Stimulated activated naive CD4-positive, alpha-beta T cell treated with Interleukin-2 at 50 U/mL for 16 hours (primary cell): Measurements from ENCODE around the gene RYR1.
"Not testable (repeated sequence)": the region's sequence is repeated elsewhere in the genome, so short reads cannot be mapped to it uniquely, and the experiment has no call there.

Source experiments
- DNase-seq: peaks from one replicate; lab custom pipeline; 2025; lab: John Stamatoyannopoulos, UW

RYR1 gene

GRCh38 chr19:38457690-38458405, 24.4 kb downstream of the RYR1 start:
- no peak for DNase-seq

GRCh38 chr19:38458991-38459390, 25.5 kb downstream of the RYR1 start:
- no peak for DNase-seq

- DNase-seq = no peak
These were observed 29.9 kb downstream of the RYR1 start for GRCh38 chr19:38463365-38463764.

- DNase-seq = no peak
These were observed 31.1 kb downstream of the RYR1 start for GRCh38 chr19:38464421-38465082.

- DNase-seq = no peak
These were observed 32.6 kb downstream of the RYR1 start for GRCh38 chr19:38466050-38466449.

GRCh38 chr19:38467541-38468525, 34.3 kb downstream of the RYR1 start:
- no peak for DNase-seq

GRCh38 chr19:38469151-38469550, 35.7 kb downstream of the RYR1 start:
- DNase-seq = no peak

GRCh38 chr19:38470788-38471480, 37.4 kb downstream of the RYR1 start:
- no peak for DNase-seq

GRCh38 chr19:38472725-38473124, 39.2 kb downstream of the RYR1 start:
- DNase-seq = not testable (repeated sequence)

GRCh38 chr19:38473201-38473600, 39.7 kb downstream of the RYR1 start:
- DNase-seq = no peak

- no peak for DNase-seq
These were observed 41.7 kb downstream of the RYR1 start for GRCh38 chr19:38475176-38475575.

- no peak for DNase-seq
These were observed 44.9 kb downstream of the RYR1 start for GRCh38 chr19:38478273-38478971.

- no peak for DNase-seq
These were observed 49.0 kb downstream of the RYR1 start for GRCh38 chr19:38482496-38482895.

- no peak for DNase-seq
These were observed 49.6 kb downstream of the RYR1 start for GRCh38 chr19:38483016-38483630.

- no peak for DNase-seq
These were observed 51.3 kb downstream of the RYR1 start for GRCh38 chr19:38484747-38485146.

- no peak for DNase-seq
These were observed 52.2 kb downstream of the RYR1 start for GRCh38 chr19:38485541-38486285.

GRCh38 chr19:38486731-38487336, 53.3 kb downstream of the RYR1 start:
- DNase-seq = no peak

- DNase-seq = no peak
These were observed 54.6 kb downstream of the RYR1 start for GRCh38 chr19:38488096-38488495.

- no peak for DNase-seq
These were observed 55.4 kb downstream of the RYR1 start for GRCh38 chr19:38488776-38489481.
